ENCODE measurements around the gene SERP2.

The SERP2 gene

GRCh38 chr13:44410328-44410859 is 36.8 kb downstream of the SERP2 start:
- DNase-seq (ENCODE audit: low read depth in 2 of 3, low spot score in 2 of 3), result no peak

- DNase-seq (ENCODE audit: low read depth in 2 of 3, low spot score in 2 of 3), result no peak
These were observed 38.2 kb downstream of the SERP2 start for GRCh38 chr13:44411841-44412240.

GRCh38 chr13:44412346-44412935 is 38.8 kb downstream of the SERP2 start:
- no peak for DNase-seq (ENCODE audit: low read depth in 2 of 3, low spot score in 2 of 3)

- DNase-seq (ENCODE audit: low read depth in 2 of 3, low spot score in 2 of 3), result no peak
These were observed 39.5 kb downstream of the SERP2 start for GRCh38 chr13:44413095-44413494.

- DNase-seq (ENCODE audit: low read depth in 2 of 3, low spot score in 2 of 3), result no peak
These were observed 41.1 kb downstream of the SERP2 start for GRCh38 chr13:44414716-44415115.

- no peak for DNase-seq (ENCODE audit: low read depth in 2 of 3, low spot score in 2 of 3)
These were observed 42.2 kb downstream of the SERP2 start for GRCh38 chr13:44415815-44416214.

GRCh38 chr13:44416301-44416700 is 42.7 kb downstream of the SERP2 start:
- DNase-seq (ENCODE audit: low read depth in 2 of 3, low spot score in 2 of 3), result no peak

GRCh38 chr13:44416744-44417143 is 43.1 kb downstream of the SERP2 start:
- DNase-seq (ENCODE audit: low read depth in 2 of 3, low spot score in 2 of 3), result no peak

GRCh38 chr13:44417446-44417845 is 43.8 kb downstream of the SERP2 start:
- no peak for DNase-seq (ENCODE audit: low read depth in 2 of 3, low spot score in 2 of 3)

- DNase-seq (ENCODE audit: low read depth in 2 of 3, low spot score in 2 of 3), result no peak
These were observed 44.3 kb downstream of the SERP2 start for GRCh38 chr13:44417876-44418275.

- no peak for DNase-seq (ENCODE audit: low read depth in 2 of 3, low spot score in 2 of 3)
These were observed 47.0 kb downstream of the SERP2 start for GRCh38 chr13:44420376-44421220.

GRCh38 chr13:44421853-44422525 is 48.4 kb downstream of the SERP2 start:
- DNase-seq (ENCODE audit: low read depth in 2 of 3, low spot score in 2 of 3), result no peak

GRCh38 chr13:44422755-44423643 is 49.4 kb downstream of the SERP2 start:
- DNase-seq (ENCODE audit: low read depth in 2 of 3, low spot score in 2 of 3), result no peak

- DNase-seq (ENCODE audit: low read depth in 2 of 3, low spot score in 2 of 3), result no peak
These were observed 50.2 kb downstream of the SERP2 start for GRCh38 chr13:44423824-44424223.

GRCh38 chr13:44425041-44425814 is 51.6 kb downstream of the SERP2 start:
- no peak for DNase-seq (ENCODE audit: low read depth in 2 of 3, low spot score in 2 of 3)

- no peak for DNase-seq (ENCODE audit: low read depth in 2 of 3, low spot score in 2 of 3)
These were observed 52.1 kb downstream of the SERP2 start for GRCh38 chr13:44425815-44426078.

- no peak for DNase-seq (ENCODE audit: low read depth in 2 of 3, low spot score in 2 of 3)
These were observed 52.8 kb downstream of the SERP2 start for GRCh38 chr13:44426461-44426860.

GRCh38 chr13:44429311-44429710 is 55.7 kb downstream of the SERP2 start:
- DNase-seq (ENCODE audit: low read depth in 2 of 3, low spot score in 2 of 3), result no peak

- DNase-seq (ENCODE audit: low read depth in 2 of 3, low spot score in 2 of 3), result no peak
These were observed 57.5 kb downstream of the SERP2 start for GRCh38 chr13:44431150-44431549.

- DNase-seq (ENCODE audit: low read depth in 2 of 3, low spot score in 2 of 3), result no peak
These were observed 59.0 kb downstream of the SERP2 start for GRCh38 chr13:44432650-44433049.

Data from activated CD8-positive, alpha-beta memory T cell treated with anti-CD3 and anti-CD28 coated beads for 48 hours (primary cell).